Mesodermal cell (in vitro differentiated cells): ENCODE results near the gene ZNF598.

ENCODE experiments used
- H3K27ac ChIP-seq: 2 replicates; pipeline ENCODE4 v1.7.0; 2013; ENCODE audit warnings: mild to moderate bottlenecking, low read depth, low read length, moderate library complexity; ENCODE audit not compliant: severe bottlenecking
- H3K36me3 ChIP-seq: 2 replicates; pipeline ENCODE4 v1.7.1; 2013; ENCODE audit warnings: mild to moderate bottlenecking, low read length, moderate library complexity; ENCODE audit not compliant: control insufficient read depth, insufficient read depth
- H3K4me1 ChIP-seq: one replicate; pipeline ENCODE4 v1.7.1; 2013; ENCODE audit warnings: mild to moderate bottlenecking, low read length; ENCODE audit not compliant: insufficient read depth, control insufficient read depth, poor library complexity, severe bottlenecking
- H3K4me3 ChIP-seq: 2 replicates; pipeline ENCODE4 v1.7.0; 2013; ENCODE audit warnings: low read length, control low read depth, mild to moderate bottlenecking; ENCODE audit not compliant: insufficient read depth, poor library complexity, severe bottlenecking; ENCODE audit errors: extremely low read depth
- H3K9me3 ChIP-seq: 2 replicates; pipeline ENCODE4 v1.7.1; 2013; ENCODE audit warnings: mild to moderate bottlenecking, low read length, moderate library complexity; ENCODE audit not compliant: control insufficient read depth
- WGBS, 2 experiments: methylation state at CpG; one replicate each; pipeline ENCODE4 v1.1.5; 2013; ENCODE audit warnings: missing lambda C conversion rate in 2 of 2; ENCODE audit not compliant: insufficient coverage in 2 of 2; 5-methylcytosine and 5-hydroxymethylcytosine counted together

ZNF598 gene

DNA sequence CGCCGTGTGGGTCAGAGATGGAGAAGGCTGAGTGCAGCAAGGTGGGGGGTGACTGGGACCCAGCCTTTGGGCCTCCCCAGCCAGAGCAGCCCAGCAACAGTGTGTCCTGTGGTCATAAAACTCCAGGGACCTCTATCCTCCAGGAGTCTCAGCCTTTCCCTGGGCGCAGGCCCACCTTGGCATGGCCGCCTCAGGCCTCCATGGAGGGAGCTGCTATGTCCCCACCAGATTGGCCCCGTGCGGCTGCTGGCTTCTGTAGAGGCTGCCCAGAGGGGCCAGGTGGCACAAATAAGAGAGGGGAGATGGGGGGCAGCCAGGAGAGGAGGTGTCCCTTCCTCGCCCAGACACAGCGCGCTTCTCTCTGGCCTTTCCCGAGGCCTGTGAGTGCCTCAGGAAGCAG, 22.4 kb downstream of the ZNF598 start:
- Histone ChIP-seq H3K9me3 (no peaks in the 10 kb centered on the region), H3K4me1 (peaks cover 15% of the 10 kb centered on the region), H3K4me3 (no peak overlapping the region), H3K36me3 (peaks cover 23% of the 10 kb centered on the region), H3K27ac (no peak overlapping the region)
- WGBS, 2 experiments = 95 to 96% methylated on average over 7 to 10 of the region's 10 CpGs

DNA sequence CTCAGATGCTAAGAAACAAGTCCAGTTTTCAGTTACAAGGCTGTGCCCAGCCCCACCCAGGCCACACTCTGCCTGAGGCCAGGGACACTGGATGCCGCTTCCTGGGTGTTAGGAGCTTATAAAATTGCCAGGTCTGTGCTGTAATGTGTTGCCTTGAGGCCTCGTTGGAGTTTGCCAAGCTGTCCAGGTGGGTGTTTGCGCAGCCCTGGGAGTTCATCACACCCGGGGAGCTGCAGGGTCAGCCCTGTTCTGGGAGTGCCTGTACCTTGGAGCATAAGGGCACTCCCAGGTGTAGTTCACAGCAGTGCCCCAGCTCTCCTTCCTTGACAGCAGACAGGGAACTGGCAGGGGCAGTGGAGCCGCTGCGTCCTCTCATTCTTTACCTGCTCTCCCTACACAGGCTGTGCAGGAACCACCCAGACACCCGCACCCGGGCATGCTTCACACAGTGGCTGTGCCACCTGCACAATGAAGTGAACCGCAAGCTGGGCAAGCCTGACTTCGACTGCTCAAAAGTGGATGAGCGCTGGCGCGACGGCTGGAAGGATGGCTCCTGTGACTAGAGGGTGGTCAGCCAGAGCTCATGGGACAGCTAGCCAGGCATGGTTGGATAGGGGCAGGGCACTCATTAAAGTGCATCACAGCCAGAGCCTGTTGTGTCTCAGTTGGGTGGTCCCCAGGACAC, 24.0 kb downstream of the ZNF598 start:
- 94 to 97% methylated on average over 13 to 14 of the region's 14 CpGs for WGBS, 2 experiments
- Histone ChIP-seq H3K9me3 (no peaks in the 10 kb centered on the region), H3K4me1 (peaks cover 12% of the 10 kb centered on the region), H3K27ac (no peak overlapping the region), H3K4me3 (peak overlapping the region; percentile 84), H3K36me3 (peaks cover 23% of the 10 kb centered on the region)

DNA sequence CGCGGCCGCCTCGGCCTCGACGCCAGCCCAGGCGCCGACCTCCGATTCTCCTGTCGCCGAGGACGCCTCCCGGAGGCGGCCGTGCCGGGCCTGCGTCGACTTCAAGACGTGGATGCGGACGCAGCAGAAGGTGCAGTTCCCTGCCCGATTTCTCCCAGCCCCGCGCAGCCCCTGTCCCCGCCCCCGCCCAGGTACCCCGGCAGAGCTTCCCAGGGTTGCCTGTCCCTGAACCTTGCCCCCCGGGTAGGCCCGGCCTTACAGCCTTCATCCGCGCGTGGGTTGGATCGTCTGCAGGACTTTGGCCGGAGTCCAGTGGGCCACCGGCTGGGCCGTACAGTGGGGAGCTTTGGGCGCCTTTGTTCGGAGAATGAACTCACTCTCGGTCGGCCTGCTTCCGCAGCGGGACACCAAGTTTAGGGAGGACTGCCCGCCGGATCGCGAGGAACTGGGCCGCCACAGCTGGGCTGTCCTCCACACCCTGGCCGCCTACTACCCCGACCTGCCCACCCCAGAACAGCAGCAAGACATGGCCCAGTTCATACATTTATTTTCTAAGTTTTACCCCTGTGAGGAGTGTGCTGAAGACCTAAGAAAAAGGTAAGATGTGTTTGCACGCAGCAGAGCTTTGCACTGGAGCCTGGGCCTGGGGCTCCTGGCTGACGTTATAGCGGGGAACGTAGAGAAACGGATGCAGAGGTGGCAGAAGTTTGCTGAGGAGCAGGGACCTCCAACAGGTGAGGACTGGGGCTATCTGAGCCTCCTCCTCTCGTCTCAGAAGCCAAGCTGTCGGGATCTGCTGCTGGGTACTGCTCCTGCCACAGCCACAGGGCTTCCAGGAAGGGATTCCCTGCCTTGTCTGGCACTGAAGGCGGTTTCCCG, 25.0 kb downstream of the ZNF598 start:
- Histone ChIP-seq H3K27ac (peak overlapping the region; percentile 96), H3K9me3 (no peaks in the 10 kb centered on the region), H3K4me3 (peak overlapping the region; percentile 84), H3K36me3 (peaks cover 23% of the 10 kb centered on the region), H3K4me1 (peaks cover 12% of the 10 kb centered on the region)
- WGBS, 2 experiments = 9 to 12% methylated on average over 47 to 50 of the region's 58 CpGs

DNA sequence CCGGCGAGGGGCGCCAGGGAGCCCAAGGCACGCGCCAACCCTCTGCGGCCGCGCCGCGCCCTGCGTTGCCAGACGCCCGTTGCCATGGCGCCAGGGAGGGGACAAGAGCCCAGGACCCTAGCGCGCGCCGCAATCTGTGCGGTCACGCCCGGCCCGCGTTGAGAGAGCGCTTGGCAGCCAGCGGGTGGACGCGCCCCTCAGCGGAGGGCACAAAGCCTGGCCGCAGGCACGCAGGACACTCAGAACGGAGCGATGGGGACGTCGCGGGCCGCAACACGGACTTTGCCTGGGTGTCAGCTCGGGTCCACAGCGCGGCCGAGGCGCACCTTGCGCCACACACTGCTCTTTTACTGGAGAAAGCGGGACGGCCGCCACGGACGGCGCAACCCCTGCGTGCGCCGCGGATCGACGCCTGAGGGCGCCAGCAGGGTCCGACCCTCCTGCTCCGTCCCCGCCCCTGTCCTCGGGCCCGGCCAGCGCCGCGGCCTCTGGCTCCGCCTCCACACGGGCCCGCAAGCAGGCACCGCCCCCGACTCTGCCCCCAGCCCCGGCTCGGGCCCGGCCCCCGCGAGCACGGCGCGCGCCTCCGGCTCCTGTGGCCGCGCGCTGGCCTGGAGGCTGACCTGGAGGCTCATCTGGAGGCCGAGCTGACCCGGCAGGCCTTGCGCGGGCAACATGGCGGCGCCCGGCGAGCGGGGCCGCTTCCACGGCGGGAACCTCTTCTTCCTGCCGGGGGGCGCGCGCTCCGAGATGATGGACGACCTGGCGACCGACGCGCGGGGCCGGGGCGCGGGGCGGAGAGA, 25.9 kb downstream of the ZNF598 start, which contains the start of gene GFER:
Gene GFER (plus strand): TSS at position 650 of the 803 bp plus-strand sequence. CDS start 26 bp downstream, at position 676.
- H3K9me3 ChIP-seq = no peaks in the 10 kb centered on the region
- peak within 1 kb of the TSS; percentile 96 for H3K27ac ChIP-seq
- peaks cover 25% of the 10 kb centered on the region for H3K36me3 ChIP-seq
- 0% methylated on average over 89 to 99 of the region's 109 CpGs for whole genome bisulfite sequencing, 2 experiments
- peaks cover 15% of the 10 kb centered on the region for H3K4me1 ChIP-seq
- peak within 1 kb of the TSS; percentile 84 for H3K4me3 ChIP-seq

DNA sequence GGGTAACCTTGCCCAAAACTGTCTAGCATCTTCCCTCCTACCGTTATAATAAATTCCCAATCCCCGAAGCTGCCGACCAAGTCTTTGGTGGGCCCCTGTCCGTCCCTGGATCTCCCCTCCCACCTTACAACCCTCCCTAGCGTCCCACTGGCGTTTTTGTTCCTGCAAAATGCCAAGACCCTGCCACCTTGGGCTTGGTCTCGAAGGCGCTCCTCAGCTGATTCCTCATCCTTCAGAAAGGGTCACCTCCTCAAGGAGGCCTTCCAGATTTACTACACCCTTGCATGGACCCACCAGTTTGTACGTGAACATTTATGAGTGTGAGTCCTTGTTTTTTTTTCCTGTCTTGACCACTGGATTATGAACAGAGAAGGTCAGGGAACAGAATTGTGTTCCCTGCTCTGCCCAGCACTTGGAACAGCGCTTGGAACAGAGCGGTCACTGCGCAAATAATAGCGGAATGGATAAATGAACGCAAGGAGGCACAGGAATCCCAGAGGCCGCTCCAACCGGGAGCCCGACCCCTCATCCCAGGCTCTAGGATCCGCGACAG, 26.6 kb downstream of the ZNF598 start:
- Histone ChIP-seq H3K27ac (peak overlapping the region; percentile 96), H3K36me3 (peaks cover 31% of the 10 kb centered on the region), H3K9me3 (no peaks in the 10 kb centered on the region), H3K4me3 (peak overlapping the region; percentile 84), H3K4me1 (peaks cover 15% of the 10 kb centered on the region)
- 30 to 33% methylated on average over 19 of the region's 19 CpGs for WGBS, 2 experiments

DNA sequence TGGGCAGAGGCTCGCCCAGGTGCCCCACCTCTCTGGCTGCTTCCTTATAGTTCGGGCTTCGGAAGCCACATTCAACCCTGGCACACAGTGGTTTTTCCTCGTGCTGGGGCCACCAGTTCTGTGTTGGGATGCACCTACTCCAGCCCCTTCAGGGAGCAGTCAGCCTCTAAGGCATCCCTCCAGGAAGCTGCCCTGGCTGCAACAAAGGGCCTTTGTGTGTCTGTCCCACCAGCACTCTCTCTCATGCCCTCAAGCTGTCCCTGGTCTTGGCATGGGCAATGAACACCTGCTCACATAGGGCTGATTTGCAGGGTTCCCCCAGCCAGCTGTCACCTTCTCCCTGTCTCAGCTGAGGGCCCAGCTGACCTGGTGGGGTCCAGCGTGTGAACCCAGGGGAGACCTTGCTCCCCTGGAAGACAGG, 27.6 kb downstream of the ZNF598 start:
- WGBS, 2 experiments = 54 to 72% methylated on average over 4 of the region's 5 CpGs
- Histone ChIP-seq H3K36me3 (peaks cover 39% of the 10 kb centered on the region), H3K4me3 (no peak overlapping the region), H3K4me1 (peaks cover 15% of the 10 kb centered on the region), H3K27ac (no peak overlapping the region), H3K9me3 (no peaks in the 10 kb centered on the region)

DNA sequence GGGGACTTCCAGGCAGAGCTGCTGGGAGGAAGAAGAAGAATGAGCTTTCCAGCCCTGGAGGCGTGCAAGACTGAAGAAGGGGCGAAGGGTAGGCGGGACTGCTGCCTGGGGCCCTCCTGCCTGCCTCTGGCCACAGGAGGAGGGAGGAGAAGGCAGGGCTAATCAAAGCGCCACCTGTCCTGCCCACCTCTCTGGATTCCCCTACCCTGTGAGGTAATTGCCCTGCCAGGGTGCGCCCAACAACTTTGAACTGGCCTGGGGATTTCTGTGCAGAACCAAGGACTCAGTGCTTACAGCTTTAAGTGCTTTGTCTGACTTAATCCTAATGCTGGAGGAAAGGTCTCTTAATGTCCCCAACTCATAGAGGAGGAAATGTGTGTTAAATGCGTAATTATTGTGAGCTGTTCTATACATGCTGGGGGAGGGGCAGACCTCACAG, 28.2 kb downstream of the ZNF598 start, which contains the start of gene NOXO1:
Gene NOXO1 (minus strand): TSS at position 72 of the 439 bp plus-strand sequence. CDS start 290 bp downstream, outside the sequence.
- Histone ChIP-seq H3K4me3 (no peak within 1 kb of the TSS), H3K27ac (no peak within 1 kb of the TSS), H3K9me3 (no peaks in the 10 kb centered on the region), H3K36me3 (peaks cover 39% of the 10 kb centered on the region), H3K4me1 (peaks cover 15% of the 10 kb centered on the region)
- WGBS, 2 experiments = 59 to 70% methylated on average over 5 of the region's 6 CpGs

DNA sequence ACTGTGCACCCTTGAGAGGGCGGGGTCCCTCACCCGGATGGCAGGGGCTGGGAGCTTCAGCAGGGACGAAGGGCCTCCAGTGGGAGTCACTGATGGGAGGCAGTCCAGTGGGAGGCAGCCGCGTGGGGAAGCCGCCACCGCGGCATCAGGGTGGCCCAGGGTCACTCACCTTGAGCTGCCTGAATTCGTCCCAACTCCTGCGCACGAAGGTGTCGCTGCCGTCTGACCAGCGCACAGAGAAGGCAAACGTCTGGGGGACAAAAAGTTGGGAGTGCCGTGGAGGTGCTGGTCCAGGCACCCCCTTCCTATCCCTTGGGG, 28.9 kb downstream of the ZNF598 start:
- Histone ChIP-seq H3K9me3 (no peaks in the 10 kb centered on the region), H3K36me3 (peaks cover 39% of the 10 kb centered on the region), H3K4me1 (peaks cover 15% of the 10 kb centered on the region), H3K27ac (no peak overlapping the region), H3K4me3 (no peak overlapping the region)
- 51 to 53% methylated on average over 16 of the region's 16 CpGs for WGBS, 2 experiments

DNA sequence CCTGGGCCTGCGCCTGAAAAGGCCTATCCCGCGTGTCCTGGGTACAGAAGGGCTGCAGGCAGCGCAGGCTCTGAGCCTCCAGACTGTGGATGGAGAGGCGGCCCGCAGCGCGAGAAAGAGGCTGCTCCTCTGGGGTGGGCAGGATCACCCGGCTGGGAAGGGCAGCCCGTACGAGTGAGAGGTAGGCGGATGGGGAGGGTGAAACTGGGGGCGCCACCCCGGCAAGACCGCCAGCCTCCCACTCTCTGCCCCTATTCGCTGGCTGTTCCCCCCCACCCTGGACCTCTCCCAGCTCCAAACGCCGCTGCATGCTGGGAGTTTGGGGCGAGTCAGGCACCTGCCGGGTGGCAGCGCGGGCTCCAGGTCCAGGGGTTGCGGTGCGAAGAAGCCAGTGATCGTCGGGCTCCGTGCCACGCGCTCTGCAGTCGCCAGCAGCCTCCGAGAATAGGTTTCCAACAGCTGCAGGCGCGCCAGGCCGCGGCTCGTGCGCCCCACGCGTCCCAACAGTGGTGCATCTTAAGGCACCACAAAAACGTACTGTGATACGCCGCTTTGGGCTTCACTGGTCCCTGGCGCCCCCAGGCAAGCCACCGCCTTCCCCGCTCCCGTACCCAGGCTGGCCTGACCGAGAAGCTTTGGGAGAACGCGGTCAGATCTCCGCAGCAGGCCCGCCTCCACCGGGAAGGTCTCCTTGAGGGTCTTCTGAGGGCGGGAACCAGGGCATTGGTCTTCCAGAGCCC, 29.4 kb downstream of the ZNF598 start:
- Histone ChIP-seq H3K27ac (no peak overlapping the region), H3K4me3 (no peak overlapping the region), H3K9me3 (no peaks in the 10 kb centered on the region), H3K4me1 (peaks cover 10% of the 10 kb centered on the region), H3K36me3 (peaks cover 39% of the 10 kb centered on the region)
- 21 to 29% methylated on average over 40 to 44 of the region's 53 CpGs for WGBS, 2 experiments
